ENCODE results near the gene ELMOD3. TPM values are rescaled to one million over a fixed set of nuclear protein-coding genes. Genes with fewer than 3 reads are reported as not detected.

The ELMOD3 gene
- total RNA-seq, 4 donors from 2014 or later: 8.2 to 16.6 (median 13.7) TPM

DNA sequence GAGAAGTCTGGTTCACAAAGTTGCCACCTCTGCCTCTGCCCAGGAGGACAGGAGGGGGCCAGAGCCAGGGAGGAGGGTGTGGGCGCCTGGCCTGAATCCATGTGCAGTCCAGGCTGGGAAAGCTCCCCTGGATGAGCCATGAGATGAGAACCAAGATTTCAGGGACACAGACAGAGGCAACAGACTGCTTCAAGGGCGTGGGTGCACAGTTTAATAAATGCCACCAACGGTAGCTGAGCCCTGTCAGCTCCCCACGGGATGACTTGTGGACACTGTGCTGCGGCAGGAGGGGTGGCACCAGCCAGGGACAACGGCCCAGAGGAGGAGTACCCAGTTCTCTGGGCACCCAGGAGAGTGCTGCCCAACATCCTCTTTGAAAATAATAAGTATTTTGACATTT is 40.4 kb downstream of the ELMOD3 start:
- WGBS, 2 donors: 51 to 60% methylated on average over 2 to 3 of the region's 6 CpGs
- H3K9me3 ChIP-seq: no peaks in the 10 kb centered on the region
- peaks cover 11 to 56% (median 17%) of the 10 kb centered on the region in 3 donors for H3K4me1 ChIP-seq
- peaks cover 6 to 91% (median 17%) of the 10 kb centered on the region in 3 donors for H3K36me3 ChIP-seq
- peak overlapping the region in 2 of 4 donors; percentile 88 to 89 for H3K27ac ChIP-seq
- intact Hi-C loops (cut with DNase I): no loop called here
- no peak for DNase-seq
- no peaks in the 10 kb centered on the region for H3K27me3 ChIP-seq
- no peak overlapping the region for H3K4me3 ChIP-seq
- TF ChIP-seq, protein P1, sequence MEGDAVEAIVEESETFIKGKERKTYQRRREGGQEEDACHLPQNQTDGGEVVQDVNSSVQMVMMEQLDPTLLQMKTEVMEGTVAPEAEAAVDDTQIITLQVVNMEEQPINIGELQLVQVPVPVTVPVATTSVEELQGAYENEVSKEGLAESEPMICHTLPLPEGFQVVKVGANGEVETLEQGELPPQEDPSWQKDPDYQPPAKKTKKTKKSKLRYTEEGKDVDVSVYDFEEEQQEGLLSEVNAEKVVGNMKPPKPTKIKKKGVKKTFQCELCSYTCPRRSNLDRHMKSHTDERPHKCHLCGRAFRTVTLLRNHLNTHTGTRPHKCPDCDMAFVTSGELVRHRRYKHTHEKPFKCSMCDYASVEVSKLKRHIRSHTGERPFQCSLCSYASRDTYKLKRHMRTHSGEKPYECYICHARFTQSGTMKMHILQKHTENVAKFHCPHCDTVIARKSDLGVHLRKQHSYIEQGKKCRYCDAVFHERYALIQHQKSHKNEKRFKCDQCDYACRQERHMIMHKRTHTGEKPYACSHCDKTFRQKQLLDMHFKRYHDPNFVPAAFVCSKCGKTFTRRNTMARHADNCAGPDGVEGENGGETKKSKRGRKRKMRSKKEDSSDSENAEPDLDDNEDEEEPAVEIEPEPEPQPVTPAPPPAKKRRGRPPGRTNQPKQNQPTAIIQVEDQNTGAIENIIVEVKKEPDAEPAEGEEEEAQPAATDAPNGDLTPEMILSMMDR (IDR thresholded peaks at IDR 0.05): no peak
- no peak for TF ChIP-seq POLR2A (IDR thresholded peaks at IDR 0.05)

DNA sequence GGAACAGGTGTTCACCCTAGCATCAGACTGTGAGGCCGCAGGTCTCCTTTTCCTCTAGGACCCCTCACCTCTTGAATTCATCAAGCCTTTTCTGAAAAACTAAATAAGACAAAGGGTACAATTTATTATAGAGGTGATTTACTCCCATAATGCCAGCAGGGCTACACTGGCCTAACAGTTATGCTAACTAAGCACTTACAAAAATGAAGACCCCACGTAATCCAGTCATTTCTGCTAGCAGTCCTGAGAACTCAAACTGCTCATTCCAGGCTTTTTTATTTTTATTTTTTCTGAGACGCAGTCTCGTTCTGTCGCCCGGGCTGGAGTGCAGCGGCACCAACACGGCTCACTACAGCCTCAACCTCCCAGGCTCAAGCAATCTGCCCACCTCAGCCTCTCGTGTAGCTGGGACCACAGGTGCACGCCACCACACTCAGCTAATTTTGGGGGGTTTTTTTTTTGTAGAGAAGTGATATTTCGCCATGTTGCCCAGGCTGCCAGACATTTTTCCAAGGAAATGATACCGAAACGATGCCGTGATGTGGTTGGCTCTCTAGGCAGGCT is 41.4 kb downstream of the ELMOD3 start:
- 78 to 79% methylated on average over 14 of the region's 14 CpGs for WGBS, 2 donors
- intact Hi-C loops (cut with DNase I): no loop called here

DNA sequence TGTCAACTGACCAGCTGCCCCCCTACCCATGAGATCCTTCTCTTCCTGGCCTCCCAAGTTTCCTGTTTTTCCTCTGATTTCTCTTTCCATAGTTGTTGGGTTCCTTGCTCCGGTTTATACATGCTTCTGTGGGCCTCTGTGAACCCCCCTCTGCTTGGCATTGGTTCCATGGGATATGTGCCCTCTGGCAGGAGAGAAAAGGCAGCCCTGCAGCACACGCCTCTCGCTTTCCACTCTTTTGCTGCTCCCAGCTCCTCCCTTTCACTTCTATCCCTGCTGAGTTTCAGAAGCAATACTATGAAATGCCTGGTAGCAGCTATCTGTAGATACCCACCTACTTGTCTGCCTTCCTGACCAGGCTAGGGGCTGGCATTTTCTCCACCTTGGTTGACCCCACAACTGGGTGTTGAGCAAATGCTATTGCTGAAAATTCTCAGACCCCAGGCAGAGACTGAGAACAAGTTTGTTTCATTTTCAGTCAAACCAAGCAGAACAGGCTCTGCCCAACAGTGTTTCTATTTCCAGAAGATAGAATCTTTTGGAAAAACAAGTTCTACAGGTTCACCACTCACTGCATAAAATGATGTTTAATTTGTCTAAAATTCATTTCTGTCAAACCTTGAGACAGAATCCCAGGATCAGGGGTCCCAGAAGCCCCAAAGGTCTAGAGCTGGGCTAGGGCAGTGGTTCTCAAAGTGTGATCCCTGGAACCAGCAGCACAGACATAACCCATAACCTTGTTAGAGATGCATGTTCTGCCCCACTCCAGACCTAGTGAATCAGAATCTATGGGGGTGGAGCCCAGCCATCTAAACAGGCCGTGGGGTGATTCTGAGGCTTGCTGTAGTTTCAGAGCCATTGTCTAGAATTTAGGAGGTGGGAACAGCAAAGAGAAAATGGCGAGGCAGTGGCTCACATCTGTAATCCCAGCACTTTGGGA is 42.2 kb downstream of the ELMOD3 start:
- no peak for TF ChIP-seq POLR2A (IDR thresholded peaks at IDR 0.05)
- TF ChIP-seq, protein P1 (IDR thresholded peaks at IDR 0.05): no peak
- Histone ChIP-seq H3K9me3 (no peaks in the 10 kb centered on the region), H3K36me3 (peaks cover 12 to 91% (median 20%) of the 10 kb centered on the region in 3 donors), H3K4me1 (peaks cover 11 to 56% (median 17%) of the 10 kb centered on the region in 3 donors), H3K4me3 (peak overlapping the region in 3 of 4 donors; percentile 21 to 39 (median 25)), H3K27ac (peak overlapping the region; percentile 81 to 89 (median 86)), H3K27me3 (no peaks in the 10 kb centered on the region)
- WGBS, 2 donors: 31 to 34% methylated on average over 5 of the region's 5 CpGs
- no peak for DNase-seq
- intact Hi-C loops (cut with DNase I): no loop called here

More for the DNA sequence above, 41.4 kb downstream of the ELMOD3 start:
- Histone ChIP-seq H3K36me3 (peaks cover 6 to 91% (median 14%) of the 10 kb centered on the region in 3 donors), H3K4me3 (peak overlapping the region in 1 of 4 donors; percentile 21), H3K4me1 (peaks cover 11 to 56% (median 17%) of the 10 kb centered on the region in 3 donors), H3K9me3 (no peaks in the 10 kb centered on the region), H3K27me3 (no peaks in the 10 kb centered on the region), H3K27ac (peak overlapping the region; percentile 81 to 89 (median 86))
- DNase-seq: no peak
- no peak for TF ChIP-seq POLR2A (IDR thresholded peaks at IDR 0.05)
- TF ChIP-seq, protein P1 (IDR thresholded peaks at IDR 0.05): no peak

DNA sequence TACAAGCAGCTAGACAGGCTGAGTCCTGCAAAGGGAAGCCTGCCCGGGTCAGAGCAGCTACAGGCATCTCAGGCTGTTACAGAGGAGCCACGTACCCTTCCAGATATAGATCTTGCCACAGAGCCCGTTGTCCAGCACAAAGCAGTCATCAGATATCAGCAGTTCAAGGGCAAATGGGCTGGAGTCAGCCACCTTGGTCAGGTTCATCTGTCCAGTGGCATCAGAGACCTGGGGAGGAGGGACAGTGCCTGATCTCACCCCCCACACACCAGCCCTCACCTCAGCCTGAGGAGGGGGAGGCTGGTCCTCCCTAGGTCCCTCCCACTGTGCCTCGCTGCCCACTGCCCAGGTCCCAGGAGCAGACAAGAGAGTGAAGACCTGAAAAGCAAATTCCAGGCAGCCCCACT is 43.4 kb downstream of the ELMOD3 start:
- DNase-seq: no peak
- Histone ChIP-seq H3K27me3 (no peaks in the 10 kb centered on the region), H3K27ac (peak overlapping the region; percentile 33 to 89 (median 84)), H3K9me3 (no peaks in the 10 kb centered on the region), H3K4me3 (no peak overlapping the region), H3K36me3 (peaks cover 12 to 84% (median 20%) of the 10 kb centered on the region in 3 donors), H3K4me1 (peaks cover 11 to 56% (median 17%) of the 10 kb centered on the region in 3 donors)
- 58 to 64% methylated on average over 4 of the region's 4 CpGs for WGBS, 2 donors
- TF ChIP-seq, protein P1 (IDR thresholded peaks at IDR 0.05): no peak
- TF ChIP-seq POLR2A (IDR thresholded peaks at IDR 0.05): no peak
- intact Hi-C loops (cut with DNase I): no loop called here

All from esophagus squamous epithelium (tissue), 5 donors.